SH-SY5Y (cell line): Measurements from ENCODE around the gene COL19A1.

Experiments used
- GATA2 ChIP-seq: IDR thresholded peaks from 2 replicates; pipeline ENCODE4 v1.6.1; 2011; ENCODE audit warnings: mild to moderate bottlenecking, low read depth, low read length
- GATA3 ChIP-seq: IDR thresholded peaks from 2 replicates; pipeline ENCODE4 v1.6.1; 2011; ENCODE audit warnings: low read depth, mild to moderate bottlenecking, low read length, moderate library complexity

DNA sequence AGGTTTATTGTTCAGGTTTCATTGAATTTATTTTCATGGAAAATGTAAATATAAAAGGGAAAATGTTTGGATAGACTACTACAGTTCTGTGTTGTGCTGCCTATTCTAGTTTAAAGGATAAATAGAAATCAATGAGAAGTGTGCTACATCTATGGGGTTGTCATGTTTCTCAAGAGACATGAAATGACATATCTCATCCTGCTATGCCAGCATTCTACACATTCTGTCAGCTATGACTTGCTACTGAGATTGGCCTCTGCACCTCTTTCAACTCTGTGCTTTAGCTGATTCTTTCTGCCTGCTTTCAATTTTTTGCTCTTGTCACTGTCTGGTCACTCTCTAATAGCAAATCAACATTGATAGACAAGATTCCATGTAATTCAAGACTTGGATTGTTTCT, 33.8 kb upstream of the COL19A1 start:
- TF ChIP-seq GATA2 (no peak), GATA3 (no peak)
